K562 (cell line): Measurements from ENCODE around the gene CORO6. TPM values are rescaled to one million over a fixed set of nuclear protein-coding genes. Genes with fewer than 3 reads are reported as not detected.

Experiments
- BHLHE40 ChIP-seq: IDR thresholded peaks from 2 replicates; pipeline ENCODE4 v1.6.1; 2011; ENCODE audit warnings: low read length, improper control_type of control experiment
- CREM ChIP-seq: IDR thresholded peaks from 2 replicates; pipeline ENCODE4 v1.6.1; 2014; ENCODE audit warnings: antibody characterized with exemption, low read depth
- FOXM1 ChIP-seq, 2 experiments: fragments of 450-650 bp in 1 of 2; sonication (generic) in 1 of 2; formaldehyde crosslinking in 1 of 2; IDR thresholded peaks; 2 replicates each; pipeline versions ENCODE4 v1.6.1 to v1.9.0; 2017 to 2022; ENCODE audit warnings: low read depth in 2 of 2, mild to moderate bottlenecking in 2 of 2, missing genetic modification reagents in 1 of 2, moderate library complexity in 1 of 2
- HNRNPL ChIP-seq: fragments of 200-400 bp; formaldehyde crosslinking; IDR thresholded peaks from 2 replicates; pipeline ENCODE4 v1.6.1; 2017; ENCODE audit warnings: low read depth, mild to moderate bottlenecking, low read length
- RAD21 ChIP-seq, 2 experiments: fragments of 250-450 bp in 1 of 2; fragments of 450-650 bp in 1 of 2; sonication (Bioruptor Pico) in 1 of 2; formaldehyde crosslinking in 1 of 2; IDR thresholded peaks in 1 of 2; conservative IDR thresholded peaks in 1 of 2; 2 replicates each; pipeline versions ENCODE4 v1.4.0 to v1.8.0; 2020 to 2022; ENCODE audit warnings: mild to moderate bottlenecking in 2 of 2, moderate library complexity in 1 of 2
- SIX5 ChIP-seq, 2 experiments: IDR thresholded peaks; 2 replicates each; pipeline ENCODE4 v1.6.1; 2011; ENCODE audit warnings: low read length in 2 of 2, borderline replicate concordance in 1 of 2, low read depth in 1 of 2, mild to moderate bottlenecking in 1 of 2, moderate library complexity in 1 of 2; ENCODE audit not compliant: insufficient read depth in 1 of 2
- polyA plus RNA-seq, 8 experiments: library from polyadenylated mRNA; depleted of rRNA in 4 of 8; stranded (reverse) in 5 of 8; unstranded in 3 of 8; fragments of >200 nt; fragmentation: Nextera tagmentation in 2 of 8; fragmentation: Illumina TruSeq in 1 of 8; extraction: Ambion mirVana in 2 of 8; extraction: Trizol in 1 of 8; gene quantifications; 2 replicates each; pipeline versions ENCODE4 v1.2.1 to v1.2.3, GENCODE V29; 2011 to 2014; ENCODE audit warnings: inconsistent platforms in 1 of 8, missing spikeins in 1 of 8
- total RNA-seq, 7 experiments: library from RNA; depleted of rRNA in 6 of 7; stranded (reverse); fragments of >200 nt in 6 of 7; fragmentation: Illumina TruSeq in 2 of 7; extraction: Trizol in 2 of 7; gene quantifications; 2 replicates each; pipeline versions ENCODE4 v1.2.1 to v1.2.3, GENCODE V29; 2011 to 2021; ENCODE audit warnings: low replicate concordance in 1 of 7
- TF ChIP-seq, protein P1 (sequence below), 2 experiments: fragments of 450-650 bp; conservative IDR thresholded peaks; 2 replicates each; pipeline ENCODE4 v1.6.1; 2017; ENCODE audit warnings: mild to moderate bottlenecking in 2 of 2, moderate library complexity in 2 of 2
- TF ChIP-seq, protein P2 (sequence below): IDR thresholded peaks from 2 replicates; pipeline ENCODE4 v1.6.1; 2011; ENCODE audit warnings: borderline replicate concordance, low read depth, mild to moderate bottlenecking, moderate library complexity, low read length; ENCODE audit not compliant: insufficient read depth, poor library complexity, severe bottlenecking
- TF ChIP-seq, protein P3 (sequence below), 3 experiments: IDR thresholded peaks in 2 of 3; conservative IDR thresholded peaks in 1 of 3; 2 replicates each; pipeline ENCODE4 v1.5.1; 2011 to 2012; ENCODE audit warnings: low read length in 3 of 3, mild to moderate bottlenecking in 3 of 3, control low read depth in 2 of 3, improper control_type of control experiment in 1 of 3, inconsistent platforms in 1 of 3, low read depth in 1 of 3, mixed read lengths in 1 of 3, moderate library complexity in 1 of 3; ENCODE audit not compliant: insufficient read depth in 2 of 3
- TF ChIP-seq, protein P4 (sequence below): fragments of 450-650 bp; IDR thresholded peaks from 2 replicates; pipeline ENCODE4 v1.6.1; 2014; ENCODE audit warnings: low read depth, mild to moderate bottlenecking, moderate library complexity, borderline replicate concordance

Gene CORO6
- total and polyA plus RNA-seq, 9 of the 15 experiments (the other 6 are each of a cell fraction or from before 2014, with no cell fraction given): 0.04 to 11.9 (median 2.4) TPM

DNA sequence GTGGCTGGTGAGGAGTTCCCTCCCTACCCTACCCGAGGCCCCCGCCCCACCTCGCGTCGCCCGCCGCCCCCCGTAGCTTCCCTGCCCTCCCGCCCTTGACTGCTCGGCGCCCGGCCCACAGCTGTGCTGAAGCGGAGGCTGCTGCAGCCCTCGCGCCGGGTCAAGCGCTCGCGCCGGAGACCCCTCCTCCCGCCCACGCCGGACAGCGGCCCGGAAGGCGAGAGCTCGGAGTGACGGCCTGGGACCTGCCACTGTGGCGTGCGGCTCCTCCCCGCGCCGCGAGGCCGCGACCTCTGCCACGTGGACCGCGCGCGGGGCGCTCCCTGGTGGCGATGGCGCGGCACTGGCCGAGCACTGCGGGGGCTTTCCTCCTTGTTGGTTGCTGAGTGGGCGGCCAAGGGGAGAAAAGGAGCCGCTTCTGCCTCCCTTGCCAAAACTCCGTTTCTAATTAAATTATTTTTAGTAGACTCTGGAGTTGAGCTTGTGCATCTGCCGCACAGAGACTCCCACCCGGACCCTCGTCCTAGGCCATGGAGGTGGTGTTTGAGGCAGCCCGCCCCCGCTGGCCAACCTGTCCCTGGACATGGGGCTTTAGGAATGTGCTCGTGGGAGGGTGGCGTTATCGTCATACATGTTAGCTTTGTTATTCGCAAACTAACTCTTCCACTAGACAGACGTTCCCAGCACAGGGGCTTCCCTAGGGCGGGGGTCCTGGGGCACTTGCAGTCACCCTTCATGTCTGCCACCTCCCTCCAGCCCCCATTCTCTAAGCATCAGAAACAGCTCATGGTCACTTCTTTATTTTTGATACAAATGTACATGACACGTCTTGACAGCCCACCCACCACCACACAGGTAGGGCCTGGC lies 49.8 kb downstream of the CORO6 start (continued):
- TF ChIP-seq, protein P1, sequence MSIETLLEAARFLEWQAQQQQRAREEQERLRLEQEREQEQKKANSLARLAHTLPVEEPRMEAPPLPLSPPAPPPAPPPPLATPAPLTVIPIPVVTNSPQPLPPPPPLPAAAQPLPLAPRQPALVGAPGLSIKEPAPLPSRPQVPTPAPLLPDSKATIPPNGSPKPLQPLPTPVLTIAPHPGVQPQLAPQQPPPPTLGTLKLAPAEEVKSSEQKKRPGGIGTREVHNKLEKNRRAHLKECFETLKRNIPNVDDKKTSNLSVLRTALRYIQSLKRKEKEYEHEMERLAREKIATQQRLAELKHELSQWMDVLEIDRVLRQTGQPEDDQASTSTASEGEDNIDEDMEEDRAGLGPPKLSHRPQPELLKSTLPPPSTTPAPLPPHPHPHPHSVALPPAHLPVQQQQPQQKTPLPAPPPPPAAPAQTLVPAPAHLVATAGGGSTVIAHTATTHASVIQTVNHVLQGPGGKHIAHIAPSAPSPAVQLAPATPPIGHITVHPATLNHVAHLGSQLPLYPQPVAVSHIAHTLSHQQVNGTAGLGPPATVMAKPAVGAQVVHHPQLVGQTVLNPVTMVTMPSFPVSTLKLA (conservative IDR thresholded peaks at IDR 0.05): peak; percentile 74 to 89
- TF ChIP-seq, protein P2, sequence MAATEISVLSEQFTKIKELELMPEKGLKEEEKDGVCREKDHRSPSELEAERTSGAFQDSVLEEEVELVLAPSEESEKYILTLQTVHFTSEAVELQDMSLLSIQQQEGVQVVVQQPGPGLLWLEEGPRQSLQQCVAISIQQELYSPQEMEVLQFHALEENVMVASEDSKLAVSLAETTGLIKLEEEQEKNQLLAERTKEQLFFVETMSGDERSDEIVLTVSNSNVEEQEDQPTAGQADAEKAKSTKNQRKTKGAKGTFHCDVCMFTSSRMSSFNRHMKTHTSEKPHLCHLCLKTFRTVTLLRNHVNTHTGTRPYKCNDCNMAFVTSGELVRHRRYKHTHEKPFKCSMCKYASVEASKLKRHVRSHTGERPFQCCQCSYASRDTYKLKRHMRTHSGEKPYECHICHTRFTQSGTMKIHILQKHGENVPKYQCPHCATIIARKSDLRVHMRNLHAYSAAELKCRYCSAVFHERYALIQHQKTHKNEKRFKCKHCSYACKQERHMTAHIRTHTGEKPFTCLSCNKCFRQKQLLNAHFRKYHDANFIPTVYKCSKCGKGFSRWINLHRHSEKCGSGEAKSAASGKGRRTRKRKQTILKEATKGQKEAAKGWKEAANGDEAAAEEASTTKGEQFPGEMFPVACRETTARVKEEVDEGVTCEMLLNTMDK: peak; percentile 61
- TF ChIP-seq BHLHE40: 0 out of 2 replicates have a peak, but pooled peaks have one; percentile 15
- TF ChIP-seq, protein P3, sequence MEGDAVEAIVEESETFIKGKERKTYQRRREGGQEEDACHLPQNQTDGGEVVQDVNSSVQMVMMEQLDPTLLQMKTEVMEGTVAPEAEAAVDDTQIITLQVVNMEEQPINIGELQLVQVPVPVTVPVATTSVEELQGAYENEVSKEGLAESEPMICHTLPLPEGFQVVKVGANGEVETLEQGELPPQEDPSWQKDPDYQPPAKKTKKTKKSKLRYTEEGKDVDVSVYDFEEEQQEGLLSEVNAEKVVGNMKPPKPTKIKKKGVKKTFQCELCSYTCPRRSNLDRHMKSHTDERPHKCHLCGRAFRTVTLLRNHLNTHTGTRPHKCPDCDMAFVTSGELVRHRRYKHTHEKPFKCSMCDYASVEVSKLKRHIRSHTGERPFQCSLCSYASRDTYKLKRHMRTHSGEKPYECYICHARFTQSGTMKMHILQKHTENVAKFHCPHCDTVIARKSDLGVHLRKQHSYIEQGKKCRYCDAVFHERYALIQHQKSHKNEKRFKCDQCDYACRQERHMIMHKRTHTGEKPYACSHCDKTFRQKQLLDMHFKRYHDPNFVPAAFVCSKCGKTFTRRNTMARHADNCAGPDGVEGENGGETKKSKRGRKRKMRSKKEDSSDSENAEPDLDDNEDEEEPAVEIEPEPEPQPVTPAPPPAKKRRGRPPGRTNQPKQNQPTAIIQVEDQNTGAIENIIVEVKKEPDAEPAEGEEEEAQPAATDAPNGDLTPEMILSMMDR (IDR thresholded peaks at IDR 0.05 in 2 of 3, conservative IDR thresholded peaks at IDR 0.05 in 1 of 3; ENCODE audit: insufficient read depth in 2 of 3, low read depth in 1 of 3, low read length in 3 of 3): peak; percentile 58 to 73 (median 61)
- no peak for TF ChIP-seq FOXM1 (IDR thresholded peaks at IDR 0.05; ENCODE audit: low read depth)
- no peak for TF ChIP-seq FOXM1 (CRISPR knock-in tag; IDR thresholded peaks at IDR 0.05; ENCODE audit: low read depth)
- TF ChIP-seq HNRNPL: peak; percentile 12; the same call in 1 of the 2 replicates
- no peak for TF ChIP-seq SIX5 (IDR thresholded peaks at IDR 0.05; ENCODE audit: borderline replicate concordance in 1 of 2, insufficient read depth in 1 of 2, low read depth in 1 of 2, low read length in 2 of 2)
- TF ChIP-seq, protein P4, sequence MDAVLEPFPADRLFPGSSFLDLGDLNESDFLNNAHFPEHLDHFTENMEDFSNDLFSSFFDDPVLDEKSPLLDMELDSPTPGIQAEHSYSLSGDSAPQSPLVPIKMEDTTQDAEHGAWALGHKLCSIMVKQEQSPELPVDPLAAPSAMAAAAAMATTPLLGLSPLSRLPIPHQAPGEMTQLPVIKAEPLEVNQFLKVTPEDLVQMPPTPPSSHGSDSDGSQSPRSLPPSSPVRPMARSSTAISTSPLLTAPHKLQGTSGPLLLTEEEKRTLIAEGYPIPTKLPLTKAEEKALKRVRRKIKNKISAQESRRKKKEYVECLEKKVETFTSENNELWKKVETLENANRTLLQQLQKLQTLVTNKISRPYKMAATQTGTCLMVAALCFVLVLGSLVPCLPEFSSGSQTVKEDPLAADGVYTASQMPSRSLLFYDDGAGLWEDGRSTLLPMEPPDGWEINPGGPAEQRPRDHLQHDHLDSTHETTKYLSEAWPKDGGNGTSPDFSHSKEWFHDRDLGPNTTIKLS: peak; percentile 97
- peak; percentile 16; the same call in 1 of the 2 replicates for TF ChIP-seq CREM
- peak in 1 of 2 experiments; percentile 61; a peak in 2 of 4 replicates for TF ChIP-seq RAD21 (CRISPR knock-in tag; conservative IDR thresholded peaks at IDR 0.05 in 1 of 2, IDR thresholded peaks at IDR 0.05 in 1 of 2)
